ENCODE measurements around the gene SHC3. TPM values are rescaled to one million over a fixed set of nuclear protein-coding genes. Genes with fewer than 3 reads are reported as not detected.

Gene SHC3
- total and polyA plus RNA-seq, 2 donors (not counting 3 experiments of a cell fraction or from before 2014, with no cell fraction given) = 1.0 to 2.0 TPM

- H2AFZ ChIP-seq (ENCODE audit: low read depth, low read length) = no peak overlapping the region
- no peaks in the 10 kb centered on the region for H3K36me3 ChIP-seq (ENCODE audit: control insufficient read depth in 2 of 2, extremely low read depth in 1 of 2, insufficient read depth in 2 of 2, low read length in 2 of 2)
- H3K9ac ChIP-seq (replicated peaks; ENCODE audit: extremely low read depth, insufficient read depth, low read length) = no peak overlapping the region
- no peak for FAIRE-seq
- H4K20me1 ChIP-seq (replicated peaks; ENCODE audit: control insufficient read depth, extremely low read depth, insufficient read depth, low read length) = no peaks in the 10 kb centered on the region
- no peaks in the 10 kb centered on the region for H3K9me1 ChIP-seq (replicated peaks; ENCODE audit: control insufficient read depth, extremely low read depth, insufficient read depth, low read length)
- ChIA-PET CTCF (no interaction called here), POLR2A (no interaction called here)
- H3K79me2 ChIP-seq (ENCODE audit: control insufficient read depth, insufficient read depth, low read length) = no peaks in the 10 kb centered on the region
- DNase-seq (ENCODE audit: low read depth, low spot score) = no peak
- dilution Hi-C loops (cut with MboI; ENCODE audit: extremely low pct_ligation_motif_present, low sequenced_read_pairs) = no loop called here
- peaks cover 3 to 8% of the 10 kb centered on the region in 2 experiments for H3K27me3 ChIP-seq (ENCODE audit: control insufficient read depth in 2 of 2, insufficient read depth in 2 of 2, low read length in 2 of 2)
- H3K9me3 ChIP-seq (replicated peaks; ENCODE audit: control insufficient read depth, insufficient read depth, low read length) = no peaks in the 10 kb centered on the region
- intact Hi-C loops (cut with micrococcal nuclease) = no loop called here
- BruUV-seq (replicated peaks) = no TSS peak
- TF ChIP-seq FOS (IDR thresholded peaks at IDR 0.05; ENCODE audit: borderline replicate concordance, insufficient read depth, low read length) = no peak
- TF ChIP-seq, protein P1, sequence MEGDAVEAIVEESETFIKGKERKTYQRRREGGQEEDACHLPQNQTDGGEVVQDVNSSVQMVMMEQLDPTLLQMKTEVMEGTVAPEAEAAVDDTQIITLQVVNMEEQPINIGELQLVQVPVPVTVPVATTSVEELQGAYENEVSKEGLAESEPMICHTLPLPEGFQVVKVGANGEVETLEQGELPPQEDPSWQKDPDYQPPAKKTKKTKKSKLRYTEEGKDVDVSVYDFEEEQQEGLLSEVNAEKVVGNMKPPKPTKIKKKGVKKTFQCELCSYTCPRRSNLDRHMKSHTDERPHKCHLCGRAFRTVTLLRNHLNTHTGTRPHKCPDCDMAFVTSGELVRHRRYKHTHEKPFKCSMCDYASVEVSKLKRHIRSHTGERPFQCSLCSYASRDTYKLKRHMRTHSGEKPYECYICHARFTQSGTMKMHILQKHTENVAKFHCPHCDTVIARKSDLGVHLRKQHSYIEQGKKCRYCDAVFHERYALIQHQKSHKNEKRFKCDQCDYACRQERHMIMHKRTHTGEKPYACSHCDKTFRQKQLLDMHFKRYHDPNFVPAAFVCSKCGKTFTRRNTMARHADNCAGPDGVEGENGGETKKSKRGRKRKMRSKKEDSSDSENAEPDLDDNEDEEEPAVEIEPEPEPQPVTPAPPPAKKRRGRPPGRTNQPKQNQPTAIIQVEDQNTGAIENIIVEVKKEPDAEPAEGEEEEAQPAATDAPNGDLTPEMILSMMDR (IDR thresholded peaks at IDR 0.05; ENCODE audit: extremely low read depth in 1 of 2, insufficient read depth in 1 of 2, low read depth in 1 of 2, low read length in 2 of 2) = no peak
- TF ChIP-seq POLR2AphosphoS5 (IDR thresholded peaks at IDR 0.05; ENCODE audit: insufficient read depth, low read depth, low read length) = no peak
- TF ChIP-seq JUN (IDR thresholded peaks at IDR 0.05; ENCODE audit: borderline replicate concordance, insufficient read depth, insufficient read length, low read depth) = no peak
- no peak for TF ChIP-seq POLR2A (IDR thresholded peaks at IDR 0.05; ENCODE audit: low read depth, low read length)
- no peak for TF ChIP-seq GATA2 (IDR thresholded peaks at IDR 0.05; ENCODE audit: insufficient read depth, insufficient read length, low read depth, low read length)
- TF ChIP-seq EZH2 (IDR thresholded peaks at IDR 0.05; ENCODE audit: borderline replicate concordance, low read depth, low read length, severe bottlenecking) = no peak
- TF ChIP-seq, protein P2, sequence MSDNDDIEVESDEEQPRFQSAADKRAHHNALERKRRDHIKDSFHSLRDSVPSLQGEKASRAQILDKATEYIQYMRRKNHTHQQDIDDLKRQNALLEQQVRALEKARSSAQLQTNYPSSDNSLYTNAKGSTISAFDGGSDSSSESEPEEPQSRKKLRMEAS (IDR thresholded peaks at IDR 0.05; ENCODE audit: insufficient read depth, insufficient read length) = no peak
- no peak for TF ChIP-seq MYC (IDR thresholded peaks at IDR 0.05; ENCODE audit: low read depth, low read length)
- no peak overlapping the region for H3K4me3 ChIP-seq (replicated peaks in 1 of 3; ENCODE audit: insufficient read depth in 1 of 3, low read depth in 1 of 3, low read length in 3 of 3)
- H3K27ac ChIP-seq (ENCODE audit: insufficient read depth, low read depth, low read length) = no peak overlapping the region
- no peak overlapping the region for H3K4me2 ChIP-seq (ENCODE audit: insufficient read depth, low read length)
- no peaks in the 10 kb centered on the region for H3K4me1 ChIP-seq (ENCODE audit: control insufficient read depth, extremely low read depth, insufficient read depth, low read length)
Observed at GRCh38 chr9:88979791-88980190, 198.8 kb downstream of the SHC3 start.
